Globus pallidus (tissue), 1 donor: ENCODE results near the gene TAF1B.

Experiments used
- DNase-seq: peaks from one replicate; pipeline ENCODE4 v3.0.0-alpha.2; 2015; ENCODE audit warnings: low spot score

Gene TAF1B

GRCh38 chr2:9967053-9967775 lies 123.9 kb downstream of the TAF1B start:
- DNase-seq, result no peak

DNA sequence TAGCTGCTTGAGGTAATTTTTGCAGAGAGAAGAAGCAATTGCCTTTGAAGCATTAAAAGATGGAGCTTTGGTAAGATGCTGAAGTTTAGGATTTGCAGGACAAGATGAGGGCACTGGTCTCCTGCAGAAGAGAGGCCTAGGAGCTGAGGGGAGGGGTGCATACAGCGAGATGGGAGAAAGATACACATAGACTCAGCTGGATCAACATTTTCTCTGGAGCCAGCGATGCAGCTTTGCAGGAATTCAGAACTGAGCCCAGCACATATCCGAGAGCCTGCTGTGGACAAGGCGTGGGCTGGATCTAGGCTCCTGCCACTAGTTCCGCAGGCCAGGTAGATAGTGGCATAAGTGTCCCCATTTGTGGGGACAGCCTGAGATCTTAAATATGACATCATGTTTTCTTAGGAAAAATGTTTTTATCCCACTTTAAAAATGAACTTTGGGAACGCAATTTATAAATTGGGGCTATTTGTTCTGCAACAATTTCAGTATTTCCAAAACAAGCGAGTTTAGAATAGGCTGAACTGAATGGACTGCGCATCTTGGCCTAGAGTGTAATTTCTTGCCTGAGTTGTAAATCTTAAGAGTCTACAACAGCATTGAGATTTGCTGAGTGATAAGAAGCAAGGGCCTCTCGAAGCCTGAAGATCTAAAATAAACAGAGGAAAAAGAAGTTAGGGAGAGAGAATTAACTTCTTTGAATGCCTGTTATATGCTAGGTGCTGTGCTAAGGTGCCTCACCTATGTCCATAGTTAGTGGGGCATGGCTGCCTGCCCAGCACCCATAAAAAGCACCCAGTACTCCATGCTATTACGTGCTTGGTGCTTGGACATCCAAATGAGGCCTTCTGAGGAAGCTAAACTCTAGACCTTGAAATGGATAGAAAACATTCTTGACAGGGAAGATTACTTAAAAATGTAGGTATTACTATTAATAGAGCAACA lies 125.6 kb downstream of the TAF1B start:
- no peak for DNase-seq

- no peak for DNase-seq
Observed at GRCh38 chr2:9970200-9971044, 127.1 kb downstream of the TAF1B start.

GRCh38 chr2:9971105-9971818 lies 128.0 kb downstream of the TAF1B start:
- DNase-seq, result no peak

GRCh38 chr2:9971890-9972289 lies 128.6 kb downstream of the TAF1B start:
- DNase-seq, result no peak

DNA sequence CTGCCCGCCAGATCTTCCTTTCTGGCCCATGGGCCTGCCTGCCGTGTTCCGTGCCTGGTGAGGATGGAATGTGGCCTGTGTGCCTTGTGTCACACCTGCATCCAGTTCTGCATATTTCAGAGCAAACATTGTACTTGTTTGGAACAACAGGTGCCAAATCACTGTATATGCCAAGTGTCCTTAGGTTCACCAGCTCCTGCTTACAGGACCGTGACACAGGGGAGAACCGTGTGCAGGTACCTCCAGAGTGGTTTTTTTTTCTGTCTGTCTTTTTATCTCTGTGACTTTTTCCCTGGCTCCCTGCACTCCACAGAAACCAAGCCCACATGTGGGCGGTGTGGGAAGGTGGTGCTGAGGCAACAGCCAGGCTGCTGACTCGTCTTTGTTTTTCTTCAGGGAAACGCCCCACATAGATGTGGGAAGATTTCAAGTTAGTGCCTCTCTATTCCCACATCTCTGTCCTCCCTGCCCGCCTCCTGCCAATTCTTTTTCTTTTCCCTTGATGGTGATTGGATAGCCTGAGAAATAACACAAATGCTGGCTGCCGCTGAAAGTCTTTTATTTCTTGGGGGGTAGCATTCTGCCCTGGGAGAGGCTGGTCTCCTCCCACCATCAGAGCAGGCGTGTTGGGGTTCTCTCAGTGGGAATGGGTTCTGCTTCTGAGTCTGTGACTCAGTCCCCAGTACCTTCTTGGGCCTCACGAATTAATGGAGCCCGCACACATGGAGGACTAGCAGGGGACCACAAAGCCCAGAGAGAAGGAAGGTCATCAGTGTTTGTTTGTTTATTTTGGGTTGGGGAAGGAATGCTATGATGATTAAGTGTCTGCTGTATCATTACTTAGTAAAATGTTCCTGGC lies 129.6 kb downstream of the TAF1B start:
- DNase-seq, result no peak

GRCh38 chr2:9973690-9974089 lies 130.4 kb downstream of the TAF1B start:
- no peak for DNase-seq

DNA sequence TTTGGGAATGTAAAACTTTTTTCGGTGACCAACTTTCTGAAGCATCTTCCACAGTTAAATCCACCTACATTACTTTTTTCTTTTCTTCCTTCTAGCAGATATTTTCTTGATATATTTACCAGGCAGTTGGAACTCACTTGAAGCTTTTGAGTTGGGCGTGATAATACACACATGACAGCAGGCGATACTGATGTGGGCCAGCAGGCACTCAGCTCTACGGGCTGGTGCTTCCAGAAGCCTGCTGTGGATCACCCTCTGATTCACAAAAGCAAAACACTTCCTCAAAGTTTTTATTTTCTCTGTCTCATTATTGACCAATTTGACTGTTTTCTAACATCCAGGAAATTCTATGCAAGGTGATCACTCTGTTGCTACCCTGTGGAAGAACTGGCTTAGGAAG lies 131.1 kb downstream of the TAF1B start:
- DNase-seq, result no peak

- no peak for DNase-seq
Observed at GRCh38 chr2:9975328-9975727, 132.1 kb downstream of the TAF1B start.

DNA sequence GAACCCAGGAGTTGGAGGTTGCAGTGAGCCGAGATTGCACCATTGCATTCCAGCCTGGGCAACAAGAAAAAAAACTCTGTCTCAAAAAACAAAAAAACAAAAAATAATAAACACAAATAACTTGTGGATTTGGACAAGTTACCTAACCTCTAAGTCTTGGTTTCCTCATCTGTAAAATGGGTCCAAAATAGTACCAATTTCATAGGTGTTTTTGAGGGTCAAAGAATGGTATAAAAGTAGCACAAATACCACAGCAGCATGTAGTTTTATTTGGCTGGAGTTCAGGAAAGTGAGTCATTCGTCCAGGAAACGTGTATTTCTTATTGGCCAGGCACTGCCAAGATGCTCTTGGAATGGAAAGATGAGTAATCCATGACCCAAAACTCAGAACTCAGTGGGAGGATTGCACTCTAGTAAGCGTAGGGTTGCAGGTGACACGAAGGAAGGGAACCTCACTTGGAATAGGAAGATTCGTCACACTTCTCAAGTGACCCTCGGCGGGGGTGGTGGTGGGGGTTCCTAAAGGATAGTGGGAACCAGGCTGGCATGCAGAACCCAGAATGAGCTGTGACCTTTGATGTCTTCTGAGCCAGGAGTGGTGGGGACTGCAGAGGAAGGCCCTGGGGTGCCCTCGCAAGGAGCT lies 132.7 kb downstream of the TAF1B start:
- no peak for DNase-seq

- DNase-seq, result no peak
Observed at GRCh38 chr2:9979977-9980376, 136.7 kb downstream of the TAF1B start.

DNA sequence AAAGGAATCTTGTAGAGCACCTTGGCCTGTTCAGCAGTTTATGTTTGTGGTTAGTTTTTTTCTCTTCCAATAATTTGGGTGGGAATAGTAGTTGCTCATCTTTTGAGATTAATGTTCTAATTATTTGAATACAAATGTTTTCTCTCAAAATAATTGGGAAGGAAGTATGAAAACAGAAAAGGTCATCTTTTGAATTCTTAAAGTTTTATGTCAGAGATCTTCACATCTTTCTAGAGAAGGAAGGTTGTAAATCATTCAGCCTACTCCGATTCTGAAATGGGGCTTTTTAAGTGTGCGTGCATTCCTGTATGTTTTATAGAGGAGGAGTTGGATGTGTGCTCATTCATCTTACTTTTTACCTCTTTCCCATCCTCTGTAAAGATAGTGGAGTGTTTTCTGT lies 137.2 kb downstream of the TAF1B start:
- no peak for DNase-seq

- no peak for DNase-seq
Observed at GRCh38 chr2:9981655-9982054, 138.4 kb downstream of the TAF1B start.

DNA sequence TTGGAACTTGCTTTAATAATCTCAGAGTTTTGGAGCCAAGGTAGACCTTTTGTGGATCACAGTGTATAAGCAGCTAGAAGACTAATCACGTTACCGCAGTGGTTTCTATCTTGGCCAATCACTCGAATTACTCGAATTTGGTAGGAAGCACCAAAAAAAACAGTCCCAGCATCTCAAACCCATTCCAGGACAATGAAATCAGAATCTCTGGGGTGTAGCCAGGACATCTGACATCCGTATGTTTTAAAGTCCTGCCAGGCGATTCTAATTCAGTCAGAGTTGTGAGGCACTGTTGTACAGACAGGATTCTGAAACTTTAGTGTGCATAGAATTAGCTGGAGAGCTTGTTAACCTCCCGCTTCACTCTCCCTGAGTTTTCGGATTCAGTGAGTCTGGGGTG lies 139.0 kb downstream of the TAF1B start:
- no peak for DNase-seq

DNA sequence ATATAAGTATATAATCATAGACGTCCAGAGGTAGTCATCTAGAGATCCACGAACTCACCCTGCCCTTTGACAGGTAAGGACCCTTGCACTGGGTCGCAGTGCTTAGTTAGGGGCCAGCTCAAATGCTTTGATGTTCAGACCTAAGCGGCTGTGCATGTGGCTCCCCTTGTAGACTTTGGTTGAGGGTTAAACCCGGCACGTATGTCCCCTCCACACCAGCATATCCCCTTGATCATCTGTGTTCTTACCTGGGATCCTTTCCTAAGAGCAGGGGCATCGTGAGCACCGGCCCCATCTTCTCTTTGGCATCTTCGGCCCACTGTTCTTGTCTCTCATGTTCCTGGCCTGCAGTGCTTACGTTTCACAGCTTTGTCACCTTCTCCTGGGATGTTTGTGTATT lies 139.6 kb downstream of the TAF1B start:
- no peak for DNase-seq

DNA sequence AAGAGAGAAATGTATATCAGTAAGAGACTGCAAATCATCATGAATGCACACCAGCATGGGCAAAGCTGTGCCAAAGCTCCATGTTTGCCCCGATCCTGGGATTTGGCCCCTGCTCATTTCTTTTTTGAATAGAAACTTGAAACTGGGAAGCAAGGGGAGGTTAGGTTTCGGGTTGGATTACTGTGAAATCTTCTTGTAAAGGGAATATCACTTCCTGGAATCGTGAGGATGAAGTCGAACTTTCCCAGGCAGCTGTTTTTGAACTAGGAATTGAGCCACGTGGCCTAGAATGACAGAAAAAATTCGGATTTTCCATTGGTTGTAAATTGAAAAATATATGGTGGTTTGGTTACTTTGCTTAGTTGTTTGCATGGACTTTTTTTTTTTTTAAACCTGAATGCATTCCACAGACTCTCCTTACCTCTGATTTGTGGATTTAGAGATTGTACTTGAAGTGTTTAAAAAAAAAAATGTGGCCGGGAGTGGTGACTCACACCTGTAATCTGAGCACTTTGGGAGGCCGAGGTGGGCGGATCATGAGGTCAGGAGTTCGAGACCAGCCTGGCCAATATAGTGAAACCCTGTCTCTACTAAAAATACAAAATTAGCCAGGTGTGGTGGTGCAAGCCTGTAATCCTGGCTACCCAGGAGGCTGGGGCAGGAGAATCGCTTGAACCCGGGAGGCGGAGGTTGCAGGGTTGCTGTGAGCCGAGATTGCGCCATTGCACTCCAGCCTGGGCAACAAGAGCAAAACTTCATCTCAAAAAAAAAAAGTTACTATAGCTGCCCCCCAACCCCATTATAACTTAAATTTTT lies 140.3 kb downstream of the TAF1B start:
- DNase-seq, result no peak
